HG03432 (cell line): ENCODE data around the gene ZBTB1.
A peak's percentile ranks its signal among the peaks of the same experiment; 100 is the strongest.
"Not testable (repeated sequence)": the region's sequence is repeated elsewhere in the genome, so short reads cannot be mapped to it uniquely, and the experiment has no call there.

ENCODE experiments used
- ATAC-seq: cut with Tn5 transposase; IDR thresholded peaks from one replicate; pipeline ENCODE4 v1.9.1; 2021; ENCODE audit warnings: mild to moderate bottlenecking, moderate library complexity; ENCODE audit not compliant: unreplicated experiment

The ZBTB1 gene

DNA sequence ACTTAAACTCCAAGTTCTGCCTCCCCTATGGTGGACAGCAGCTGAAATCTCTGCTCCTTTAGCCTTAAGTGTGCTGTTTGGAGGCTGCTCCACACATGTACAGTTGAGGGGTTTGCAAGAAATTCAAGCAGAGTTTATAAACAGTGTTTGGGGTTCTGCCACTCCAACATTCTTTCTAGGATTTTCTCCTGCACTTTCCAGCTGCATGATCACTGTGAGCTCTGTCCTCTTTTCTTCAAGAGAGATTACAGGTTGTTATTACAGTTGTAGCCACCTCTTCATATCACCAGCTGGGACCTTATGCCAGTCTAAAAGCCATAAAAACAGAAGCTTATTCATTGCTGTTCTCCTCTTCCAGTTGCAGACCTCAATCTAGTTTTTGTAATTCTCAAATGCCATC lies 9.3 kb upstream of the ZBTB1 start:
- no peak for ATAC-seq

GRCh38 chr14:64496764-64497163 lies 7.8 kb upstream of the ZBTB1 start:
- ATAC-seq, result no peak

GRCh38 chr14:64500088-64500487 lies 4.5 kb upstream of the ZBTB1 start:
- no peak for ATAC-seq

DNA sequence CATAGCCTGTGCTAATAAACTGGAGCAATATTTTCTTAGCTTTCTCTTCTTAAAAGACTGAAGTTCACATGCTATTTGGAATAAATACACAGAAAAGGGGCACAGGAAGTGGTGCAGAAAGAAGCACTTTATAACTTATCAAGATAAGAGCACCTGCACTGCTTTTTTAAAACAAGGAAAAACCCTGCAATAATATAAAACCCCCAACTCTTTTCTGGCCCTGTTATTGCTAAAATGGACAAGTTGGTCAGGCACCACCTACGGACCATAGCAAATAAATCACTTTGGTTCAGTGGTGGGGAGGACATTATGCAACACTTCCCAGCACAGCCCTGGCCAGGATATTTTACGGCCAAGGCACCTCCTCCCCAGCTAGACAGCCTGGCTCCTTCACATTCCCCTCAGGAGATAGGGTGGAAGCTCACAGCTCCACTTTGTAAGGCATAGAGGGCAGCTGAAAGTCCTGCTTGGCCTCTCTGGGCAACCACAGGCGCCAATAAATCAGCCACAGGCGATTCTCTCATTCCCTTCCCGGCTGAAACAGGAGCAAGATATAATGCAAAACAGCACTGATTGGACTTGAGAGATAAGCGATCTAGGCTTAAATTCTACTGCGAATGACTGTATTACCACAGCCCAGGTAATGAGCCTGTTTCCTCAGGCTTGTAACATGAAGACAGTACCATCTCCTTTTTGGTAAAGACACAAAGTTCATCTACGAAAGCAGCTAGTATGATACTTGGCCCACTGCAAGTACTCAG lies 3.0 kb upstream of the ZBTB1 start:
- ATAC-seq, result no peak

DNA sequence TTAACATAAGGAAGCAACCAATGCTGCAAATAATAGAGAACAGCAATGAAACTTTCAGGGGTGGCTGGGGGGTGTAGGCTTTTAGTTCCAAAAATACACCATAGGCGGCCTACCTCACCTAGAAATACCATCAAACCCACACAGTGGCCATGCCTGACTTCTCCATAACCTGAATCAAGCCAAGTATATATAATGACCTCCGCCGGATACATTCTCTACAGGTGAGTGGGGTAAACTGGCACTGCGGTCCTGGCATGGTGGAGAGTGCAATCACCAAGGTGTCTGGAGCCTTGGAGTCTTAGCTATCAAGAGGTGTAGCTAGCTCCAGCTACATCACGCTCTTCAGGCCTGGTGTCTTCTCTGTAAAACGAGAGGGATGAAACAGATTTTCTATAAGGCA lies 2.1 kb upstream of the ZBTB1 start:
- no peak for ATAC-seq

DNA sequence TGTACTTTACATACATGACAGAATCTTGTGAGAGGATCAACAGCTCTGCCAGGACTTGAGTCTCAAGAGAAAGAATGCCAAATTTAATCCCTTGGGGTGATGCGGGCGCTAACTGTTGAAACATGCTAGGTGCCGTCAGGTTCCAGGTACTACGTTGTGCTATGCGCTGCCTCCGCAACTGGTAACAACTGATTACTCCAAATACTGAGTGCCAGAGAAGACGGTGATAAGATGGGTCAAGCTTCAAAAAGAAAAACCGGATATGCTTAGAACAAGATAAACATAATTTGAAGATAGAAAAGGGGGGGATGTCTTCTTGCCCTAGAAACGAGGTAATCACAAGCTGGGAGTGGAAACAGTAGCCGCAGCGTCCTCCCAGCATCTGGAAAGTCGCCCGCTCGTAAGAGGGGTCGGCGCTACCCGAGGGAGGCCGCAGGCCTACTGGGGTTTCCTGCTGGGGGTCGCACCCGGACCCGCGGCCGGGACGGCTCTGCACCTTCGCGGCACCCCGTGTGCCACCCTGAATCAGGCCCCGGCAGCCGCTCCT lies 1.6 kb upstream of the ZBTB1 start:
- no peak for ATAC-seq

DNA sequence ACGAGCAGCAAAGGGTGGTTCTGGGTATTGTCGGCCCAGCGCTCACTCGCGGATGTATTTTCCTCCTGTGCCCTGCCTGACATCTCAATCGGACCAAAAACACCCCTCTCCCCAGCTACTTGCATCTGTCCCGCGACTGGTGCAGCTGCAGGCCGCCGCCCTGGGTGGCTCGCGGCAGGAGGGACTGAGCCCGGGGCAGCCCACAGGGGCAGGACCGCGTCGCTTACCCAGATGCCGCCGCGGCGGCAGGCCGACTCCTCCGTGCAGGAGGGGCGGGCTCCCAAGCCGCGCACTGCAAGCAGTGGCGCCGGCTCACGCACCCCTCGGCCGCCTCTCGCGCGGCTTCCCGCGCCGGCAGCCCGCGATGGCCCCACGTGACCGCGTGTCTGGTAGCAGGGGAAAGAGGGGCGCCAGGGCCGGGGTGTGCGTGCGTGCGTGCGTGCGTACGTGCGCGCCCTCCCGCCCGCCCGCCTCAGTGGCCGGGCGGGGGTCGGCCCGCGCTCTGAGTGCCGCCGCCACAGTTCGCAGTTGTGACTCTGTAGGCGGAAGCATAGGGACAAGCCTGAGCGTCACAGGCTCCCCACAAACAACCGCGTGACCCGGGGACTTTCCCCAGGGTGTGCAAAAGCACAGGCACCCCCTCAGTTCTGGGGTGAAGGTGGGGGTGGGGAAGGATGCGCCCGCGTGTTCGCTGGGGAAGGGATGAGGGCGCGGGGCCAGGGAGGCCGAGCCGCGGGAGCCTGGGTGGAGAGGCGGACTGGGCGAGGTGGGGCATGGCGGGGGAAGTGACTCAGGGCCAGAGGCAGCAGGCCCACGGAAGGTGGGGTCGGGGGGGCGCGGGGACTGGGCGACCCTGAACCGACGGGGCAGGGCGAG lies 898 bp upstream of the ZBTB1 start, which contains the start of gene ZBTB25:
ZBTB25 (minus strand) TSS at position 405 of the 876 bp plus-strand sequence. CDS start 13,305 bp downstream, outside the sequence.
- ATAC-seq, result peak; percentile 69

DNA sequence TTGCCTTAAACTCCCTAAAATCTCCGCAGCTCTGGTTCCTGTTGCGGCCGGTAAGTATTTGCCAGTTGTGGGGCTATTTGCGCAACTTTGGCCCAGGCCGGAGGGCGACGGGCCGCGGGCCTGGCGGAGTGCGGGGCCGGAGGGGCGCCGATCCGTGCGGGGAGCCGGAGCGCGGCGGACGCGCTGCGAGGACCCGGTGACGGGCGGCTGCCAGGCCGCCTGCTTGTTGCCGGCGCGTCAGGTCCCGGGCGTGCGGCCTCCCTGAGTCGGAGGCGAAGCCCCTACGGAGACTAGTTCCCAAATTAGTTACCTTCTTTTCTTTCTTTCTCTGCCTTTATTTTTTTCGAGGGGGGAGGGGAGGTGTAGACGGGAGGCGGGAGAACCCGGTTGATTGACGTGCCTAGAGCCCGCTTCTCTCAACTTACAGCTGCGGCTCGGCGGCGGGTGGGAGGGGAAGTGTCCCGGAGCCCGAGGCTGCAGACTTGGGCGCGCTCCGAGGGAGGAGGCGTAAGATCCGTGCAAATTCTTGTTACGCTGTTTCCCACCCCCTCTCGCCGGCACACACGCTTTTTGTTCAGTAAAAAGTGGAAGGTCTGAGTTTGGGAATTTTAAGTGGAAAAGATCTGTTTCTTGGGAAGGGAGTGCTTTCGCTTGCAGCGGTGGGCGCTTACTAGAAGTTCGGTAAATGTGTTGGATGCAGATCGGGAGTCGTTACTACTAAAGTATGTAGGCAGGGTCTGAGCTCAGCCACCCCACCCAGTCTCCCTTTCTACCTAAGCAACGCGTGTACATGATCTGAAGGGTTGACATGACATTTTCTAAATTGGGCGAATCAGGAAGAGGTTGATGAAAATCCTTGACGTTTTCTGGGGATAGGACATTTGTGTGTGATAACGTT lies 576 bp downstream of the ZBTB1 start:
- ATAC-seq, result peak; percentile 33

DNA sequence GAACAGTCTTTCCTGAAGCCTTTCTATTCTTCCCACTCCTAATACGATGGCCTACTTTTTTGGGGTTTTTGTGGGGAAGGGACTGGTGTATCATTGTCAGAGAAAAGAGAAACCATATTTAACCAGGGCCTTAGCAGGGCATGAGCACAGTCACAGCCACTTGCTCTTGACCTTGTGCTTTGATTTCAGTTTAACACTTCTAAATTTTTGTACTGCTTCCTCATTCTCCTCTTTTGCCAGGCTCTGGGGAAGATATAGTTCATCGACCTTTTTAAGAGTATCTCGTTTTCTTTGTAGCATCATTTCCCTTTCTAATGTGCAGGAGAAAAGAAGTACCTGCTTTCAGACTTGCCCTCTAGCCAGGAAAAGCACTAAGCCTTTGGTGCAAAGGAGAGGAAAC lies 2.2 kb downstream of the ZBTB1 start:
- ATAC-seq, result no peak

DNA sequence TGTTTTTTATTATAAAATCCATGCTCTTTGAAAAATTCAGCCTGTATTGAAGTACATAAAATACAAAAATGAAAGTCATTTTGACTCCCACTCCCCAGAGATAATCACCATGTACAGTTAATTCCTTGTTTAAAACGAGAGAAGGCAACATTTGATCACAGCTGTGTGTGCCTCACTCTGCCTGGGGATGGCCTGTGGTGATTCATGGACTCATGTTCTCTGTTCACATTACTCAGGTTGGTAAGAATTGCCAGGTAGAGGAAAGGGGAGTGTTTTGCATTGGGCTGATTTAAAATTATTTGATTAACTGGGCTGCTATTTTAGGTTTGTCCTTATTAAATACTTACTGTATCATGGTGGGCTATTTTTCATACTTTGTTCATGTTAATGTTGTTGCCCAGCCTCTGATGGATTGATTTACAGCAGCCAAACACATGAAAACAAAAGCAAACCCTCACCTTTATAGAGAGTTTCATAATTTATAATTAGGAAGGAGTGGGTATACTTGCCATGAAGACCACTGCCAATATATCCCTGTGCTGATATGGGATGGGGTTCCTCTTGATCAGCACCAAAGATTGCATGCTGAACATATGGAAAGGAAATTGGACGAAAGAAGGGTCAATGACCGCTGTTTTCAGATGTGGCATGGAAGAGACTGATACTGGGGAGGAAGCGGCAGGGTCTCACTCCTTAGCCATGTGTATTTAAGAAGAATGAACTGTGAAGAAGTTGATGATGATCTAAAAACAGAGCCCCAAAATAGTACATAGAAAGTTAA lies 3.0 kb downstream of the ZBTB1 start:
- no peak for ATAC-seq

- ATAC-seq, result peak; percentile 6
These were observed 3.7 kb downstream of the ZBTB1 start for GRCh38 chr14:64508215-64508776.

DNA sequence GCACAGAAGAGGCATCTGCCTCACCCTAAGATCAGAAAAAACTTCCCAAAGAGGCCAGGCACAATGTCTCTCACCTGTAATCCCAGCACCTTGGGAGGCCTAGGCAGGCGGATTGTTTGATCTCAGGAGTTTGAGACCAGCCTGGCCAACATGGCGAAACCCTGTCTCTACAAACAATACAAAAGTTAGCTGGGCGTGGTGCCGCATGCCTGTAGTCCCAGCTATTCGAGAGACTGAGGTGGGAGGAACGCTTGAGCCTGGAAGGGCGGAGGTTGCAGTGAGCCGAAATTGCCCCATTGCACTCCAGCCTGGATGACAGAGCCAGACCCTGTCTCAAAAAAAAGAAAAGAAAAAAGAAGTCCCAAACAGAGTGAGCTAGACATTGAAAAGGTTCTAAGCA lies 4.5 kb downstream of the ZBTB1 start:
- ATAC-seq, result no peak

DNA sequence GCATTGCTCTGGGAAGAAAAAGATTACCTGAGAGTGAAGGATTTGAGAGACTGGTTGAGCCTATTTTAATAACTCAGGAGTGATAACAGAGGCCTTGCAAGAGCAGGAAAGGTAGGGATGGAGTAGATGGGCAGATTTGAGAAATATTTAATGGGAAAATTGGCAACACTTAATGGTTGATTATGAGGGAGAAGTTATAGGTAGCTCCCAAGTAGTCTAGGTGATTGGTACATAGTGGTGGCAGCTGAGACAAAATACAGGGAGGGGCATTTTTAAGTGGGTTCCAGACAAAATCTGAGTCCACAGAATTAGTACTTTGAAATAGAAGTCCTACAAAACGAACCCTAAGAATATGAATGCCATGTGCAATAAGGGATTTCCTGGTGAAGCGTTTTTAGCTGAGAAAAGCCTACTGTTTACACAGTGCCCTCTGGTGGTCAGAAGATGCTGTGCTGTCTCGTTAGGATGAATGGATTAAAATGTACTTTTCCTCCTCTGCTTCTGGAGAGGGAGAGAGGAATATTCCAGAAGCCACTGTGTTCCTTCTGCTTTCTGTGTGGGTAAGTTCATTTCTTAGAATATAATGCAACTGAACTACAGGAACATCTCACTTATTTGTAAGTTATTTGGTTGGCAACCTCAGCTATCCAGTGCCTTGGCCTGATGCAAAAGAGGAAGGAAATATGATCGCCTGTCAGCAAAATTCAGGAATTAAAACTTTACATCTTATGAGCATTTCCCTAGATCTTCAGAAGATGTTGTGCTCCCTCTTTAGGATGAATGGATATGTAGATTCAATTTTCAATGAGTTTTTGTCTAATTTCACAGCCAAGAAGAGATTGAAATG lies 6.5 kb downstream of the ZBTB1 start:
- ATAC-seq, result no peak

GRCh38 chr14:64513271-64513670 lies 8.7 kb downstream of the ZBTB1 start:
- no peak for ATAC-seq

- ATAC-seq, result no peak
These were observed 10.5 kb downstream of the ZBTB1 start for GRCh38 chr14:64515053-64515452.

- no peak for ATAC-seq
These were observed 12.4 kb downstream of the ZBTB1 start for GRCh38 chr14:64516969-64517368.

GRCh38 chr14:64517667-64518066 lies 13.1 kb downstream of the ZBTB1 start:
- ATAC-seq, result not testable (repeated sequence)

GRCh38 chr14:64518229-64518628 lies 13.7 kb downstream of the ZBTB1 start:
- no peak for ATAC-seq

- no peak for ATAC-seq
These were observed 16.1 kb downstream of the ZBTB1 start for GRCh38 chr14:64520699-64521098.
